ENCODE measurements around the gene GPR157.
A peak's percentile ranks its signal among the peaks of the same experiment; 100 is the strongest.
"Not testable (repeated sequence)": the region's sequence is repeated elsewhere in the genome, so short reads cannot be mapped to it uniquely, and the experiment has no call there.

GPR157 gene

DNA sequence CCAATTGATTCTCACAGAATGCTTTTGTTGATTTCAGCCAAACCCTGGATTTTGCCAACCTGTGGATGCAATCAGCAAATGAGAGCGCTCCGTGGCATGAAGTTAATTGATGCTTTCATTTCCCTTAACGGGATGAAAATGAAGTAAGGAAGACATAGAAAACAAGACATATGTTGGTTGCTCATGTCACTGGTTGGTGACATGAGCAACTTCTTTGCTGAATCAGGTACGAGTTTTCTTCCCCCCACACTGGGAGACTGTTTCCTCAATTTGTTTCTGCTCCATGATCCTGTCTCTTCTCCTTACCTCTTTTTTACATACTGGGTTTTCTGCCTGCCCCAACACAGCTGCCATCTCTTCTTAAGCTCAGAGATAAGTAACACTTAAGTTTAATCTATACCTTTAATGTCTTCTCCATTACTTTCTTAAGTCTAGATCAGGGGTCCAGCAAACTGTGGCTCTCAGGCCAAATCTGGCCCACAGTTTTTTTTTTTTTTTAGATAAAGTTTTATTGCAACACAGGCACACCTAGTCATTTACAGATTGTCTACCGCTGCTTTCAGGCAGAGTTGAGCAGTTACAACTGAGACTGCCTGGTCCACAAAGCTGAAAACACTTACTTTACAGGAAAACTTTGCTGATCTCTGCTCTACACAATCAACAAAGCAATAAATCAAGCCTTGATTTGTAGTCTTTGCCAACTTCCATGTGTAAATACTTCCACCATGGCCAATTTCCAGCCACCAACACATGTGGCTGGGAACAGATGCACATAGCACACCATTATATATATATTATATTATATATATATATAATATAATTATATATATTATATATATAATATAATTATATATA, 13.3 kb downstream of the GPR157 start:
- no peak for DNase-seq

DNA sequence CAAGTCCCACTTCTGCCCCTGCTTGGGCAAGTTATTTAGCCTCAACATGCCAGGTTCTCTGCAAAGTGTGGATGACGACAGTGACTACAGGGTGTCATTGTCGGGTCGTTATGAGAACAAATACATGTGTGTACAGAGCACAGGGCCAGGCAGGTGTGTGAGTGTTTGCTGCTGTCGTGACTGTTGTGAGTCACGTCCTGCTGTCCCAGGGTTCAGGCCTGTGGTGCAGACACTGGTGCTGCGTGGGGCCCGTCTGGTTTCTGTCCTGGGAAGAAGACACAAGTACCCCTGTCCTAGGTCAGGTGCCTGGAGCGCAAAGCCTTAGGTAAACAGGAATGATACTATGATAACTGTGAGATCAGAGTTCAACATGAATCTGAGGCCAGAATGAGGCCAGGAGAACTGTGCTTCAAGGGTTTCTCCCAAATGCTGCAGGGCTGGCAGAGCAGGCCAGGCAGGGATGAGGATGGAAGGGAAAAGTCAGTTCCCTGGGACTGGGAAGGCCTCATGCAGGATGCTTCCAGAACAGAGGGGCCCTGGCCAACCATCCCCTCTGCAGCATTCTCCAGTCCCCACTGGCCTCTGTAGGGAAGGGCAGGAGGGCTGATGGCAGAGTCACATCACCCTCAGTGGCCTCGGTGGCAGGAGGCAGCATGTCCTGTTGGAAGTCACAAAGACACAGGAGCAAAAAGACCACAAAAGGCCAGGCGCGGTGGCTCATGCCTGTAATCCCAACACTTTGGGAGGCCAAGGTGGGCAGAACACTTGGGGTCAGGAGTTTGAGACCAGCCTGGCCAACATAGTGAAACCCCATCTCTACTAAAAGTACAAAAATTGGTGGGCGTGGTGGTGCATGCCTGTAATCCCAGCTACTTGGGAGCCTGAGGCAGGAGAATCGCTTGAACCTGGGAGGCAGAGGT, 15.7 kb downstream of the GPR157 start:
- no peak for DNase-seq

DNA sequence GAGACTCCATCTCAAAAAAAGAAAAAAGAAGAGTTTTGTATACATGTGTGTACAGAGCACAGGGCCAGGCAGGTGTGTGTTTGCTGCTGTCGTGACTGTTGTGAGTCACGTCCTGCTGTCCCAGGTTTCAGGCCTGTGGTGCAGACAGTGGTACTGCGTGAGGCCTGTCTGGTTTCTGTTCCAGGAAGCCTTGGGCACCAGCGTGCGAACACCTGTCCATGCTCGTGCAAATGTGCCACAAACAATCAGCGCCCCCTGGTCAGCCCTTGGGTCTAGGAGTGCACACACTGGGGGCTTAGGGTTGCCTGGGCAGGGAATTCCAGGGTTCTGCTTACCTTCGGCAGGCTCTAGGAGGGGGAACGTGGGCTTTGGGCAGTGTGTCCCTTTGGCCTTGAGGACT, 16.9 kb downstream of the GPR157 start:
- no peak for DNase-seq

- DNase-seq, result no peak
These were observed 17.6 kb downstream of the GPR157 start for GRCh38 chr1:9111357-9111691.

DNA sequence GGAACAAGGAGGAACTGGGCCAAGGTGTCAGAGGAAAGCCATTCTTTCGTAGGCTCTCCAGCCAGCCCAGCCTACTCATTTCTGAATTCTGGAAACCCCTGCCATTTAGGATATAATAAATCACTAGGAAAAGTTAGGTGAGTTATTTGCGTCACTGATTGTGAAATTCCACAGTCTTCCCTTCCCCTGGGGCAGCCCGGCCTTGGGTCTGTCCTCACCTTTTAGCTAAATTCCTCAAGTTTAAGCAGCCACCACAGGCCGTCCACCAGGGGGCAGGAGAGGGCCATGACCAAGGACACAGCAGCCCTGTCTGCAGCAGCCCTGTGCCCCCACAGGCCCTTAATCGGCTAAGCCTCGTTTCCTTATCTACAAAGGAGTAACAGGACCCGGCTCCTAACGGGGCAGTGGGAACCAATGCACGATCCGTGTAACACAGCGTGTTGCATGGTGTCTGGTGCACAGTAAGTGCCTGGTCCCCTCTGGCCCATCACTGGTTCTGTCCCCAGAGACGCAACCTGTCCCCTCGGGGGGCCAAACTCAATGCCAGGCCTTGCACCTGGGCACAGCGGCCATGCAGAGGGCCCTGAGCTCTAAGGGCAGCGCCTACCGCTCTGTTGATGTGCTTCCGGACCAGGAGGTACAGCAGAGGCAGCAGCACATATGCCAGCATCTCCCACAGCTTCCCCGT, 18.1 kb downstream of the GPR157 start:
- peak; percentile 65 for DNase-seq

DNA sequence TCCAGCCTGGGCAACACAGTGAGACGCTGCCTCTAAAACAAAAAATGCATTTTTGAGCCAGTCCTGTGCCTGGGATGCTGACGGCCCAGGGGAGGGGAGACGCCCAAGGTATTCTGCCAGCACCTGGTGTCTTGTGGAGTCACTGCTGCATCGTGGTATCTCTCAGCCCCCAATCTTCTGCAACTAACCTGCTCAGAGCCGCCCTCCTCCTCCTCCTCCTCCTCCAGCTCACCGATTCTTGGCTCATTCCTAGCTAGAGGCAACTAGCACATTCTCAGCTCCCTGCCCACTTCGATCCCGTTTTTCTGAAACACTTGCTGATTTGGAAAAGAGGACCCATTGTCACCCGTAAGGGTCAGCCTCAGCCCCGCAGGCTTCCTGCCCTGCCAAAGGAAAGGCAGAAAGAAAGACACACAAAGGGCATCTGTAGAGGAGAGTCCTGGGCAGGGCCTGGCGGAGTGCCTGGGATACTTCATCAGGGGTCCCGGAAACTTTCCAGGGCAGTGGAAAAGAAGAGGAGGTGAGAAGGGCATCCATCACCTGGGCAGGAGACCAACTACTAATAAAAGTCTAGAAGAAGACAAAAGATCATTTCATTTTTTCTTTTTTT, 20.7 kb downstream of the GPR157 start:
- DNase-seq, result no peak

DNA sequence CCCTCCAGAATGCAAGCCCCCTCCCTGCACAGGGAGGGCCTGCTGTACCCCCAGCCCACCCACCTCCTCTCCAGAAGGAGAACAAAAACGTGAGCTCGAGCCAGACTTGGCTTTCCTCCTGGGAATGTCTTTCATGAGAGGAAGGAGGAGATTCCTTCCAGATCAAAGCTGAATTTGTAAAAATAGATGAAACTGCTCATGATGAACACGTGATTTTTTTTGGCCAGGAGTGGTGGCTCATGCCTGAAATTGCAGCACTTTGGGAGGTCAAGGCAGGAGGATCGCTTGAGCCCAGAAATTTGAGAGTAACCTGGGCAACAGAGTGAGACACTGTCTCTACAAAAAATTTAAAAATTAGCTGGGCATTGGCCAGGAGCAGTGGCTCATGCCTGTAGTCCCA, 21.8 kb downstream of the GPR157 start:
- DNase-seq, result no peak

DNA sequence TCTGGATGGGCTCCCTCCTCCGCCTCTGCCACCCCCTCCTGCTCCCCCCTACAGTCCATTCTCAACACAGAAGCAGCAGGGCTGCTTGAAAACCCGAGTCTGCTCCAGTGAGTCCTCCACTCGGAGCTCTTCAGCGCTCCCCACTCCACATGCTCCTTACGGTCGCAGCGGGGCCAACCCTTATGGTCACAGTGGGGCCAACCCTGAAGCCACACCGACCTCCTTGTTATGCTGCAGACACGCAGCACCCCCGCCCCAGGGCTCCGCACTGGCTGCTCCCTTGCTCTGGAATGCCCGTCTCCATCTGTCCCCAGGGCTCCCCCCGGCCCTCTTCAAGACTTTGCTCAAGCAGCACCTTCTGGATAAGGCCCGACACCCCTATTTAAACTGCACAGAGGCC, 22.6 kb downstream of the GPR157 start:
- DNase-seq, result no peak

GRCh38 chr1:9105336-9105867, 23.5 kb downstream of the GPR157 start:
- no peak for DNase-seq

- DNase-seq, result peak; percentile 39
These were observed 27.3 kb downstream of the GPR157 start for GRCh38 chr1:9101510-9102146.

DNA sequence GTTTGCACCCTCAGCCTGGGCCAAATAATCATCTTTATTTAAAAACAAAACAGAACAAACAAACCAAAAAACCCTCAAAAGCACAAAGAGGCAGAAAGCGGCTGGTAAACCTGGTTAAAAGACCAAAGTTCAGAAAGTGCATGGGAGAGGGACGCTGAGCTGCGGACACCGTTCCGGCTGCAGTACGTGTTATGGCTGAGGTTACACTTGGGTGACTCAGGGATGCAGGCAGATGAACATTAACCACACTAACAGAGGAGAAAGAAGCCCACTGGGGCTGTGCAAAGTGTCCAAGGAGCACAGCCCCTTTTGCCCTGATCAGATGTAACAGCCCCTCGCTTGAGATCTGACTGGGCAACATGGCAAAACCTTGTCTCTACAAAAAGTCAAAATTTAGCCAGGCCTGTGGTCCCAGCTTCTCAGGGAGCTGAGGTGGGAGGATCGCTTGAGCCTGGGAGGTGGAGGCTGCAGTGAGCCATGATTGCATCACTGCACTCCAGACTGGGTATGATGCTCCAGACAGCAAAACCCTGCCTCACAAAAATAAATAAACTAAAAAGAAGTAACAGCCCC, 28.3 kb downstream of the GPR157 start:
- no peak for DNase-seq

GRCh38 chr1:9099555-9099954, 29.3 kb downstream of the GPR157 start:
- no peak for DNase-seq

- DNase-seq, result no peak
These were observed 30.8 kb downstream of the GPR157 start for GRCh38 chr1:9097947-9098705.

GRCh38 chr1:9095818-9096217, 33.1 kb downstream of the GPR157 start:
- DNase-seq, result no peak

GRCh38 chr1:9093996-9094595, 34.8 kb downstream of the GPR157 start:
- not testable (repeated sequence) for DNase-seq

- DNase-seq, result no peak
These were observed 35.3 kb downstream of the GPR157 start for GRCh38 chr1:9093581-9093980.

GRCh38 chr1:9093091-9093490, 35.8 kb downstream of the GPR157 start:
- no peak for DNase-seq

DNA sequence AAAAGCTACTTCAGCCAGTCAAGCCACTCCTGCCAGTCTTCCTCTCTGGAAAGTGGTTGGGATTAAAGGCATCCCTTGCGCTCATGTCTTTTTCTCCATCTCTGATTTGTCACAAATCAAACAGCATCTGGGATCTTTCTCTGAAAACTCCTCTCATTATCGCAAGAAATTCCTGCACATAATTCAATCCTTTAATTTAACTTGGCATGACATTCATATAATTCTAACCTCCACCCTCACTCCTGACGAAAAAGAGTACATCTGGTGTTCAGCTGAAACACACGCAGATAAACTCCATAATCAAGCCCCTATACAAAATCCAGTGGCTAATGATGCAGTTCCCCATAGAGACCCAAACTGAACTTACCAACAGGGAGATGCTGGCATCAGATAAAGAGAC, 40.1 kb downstream of the GPR157 start:
- DNase-seq, result no peak

GRCh38 chr1:9087411-9088125, 41.3 kb downstream of the GPR157 start:
- no peak for DNase-seq

DNA sequence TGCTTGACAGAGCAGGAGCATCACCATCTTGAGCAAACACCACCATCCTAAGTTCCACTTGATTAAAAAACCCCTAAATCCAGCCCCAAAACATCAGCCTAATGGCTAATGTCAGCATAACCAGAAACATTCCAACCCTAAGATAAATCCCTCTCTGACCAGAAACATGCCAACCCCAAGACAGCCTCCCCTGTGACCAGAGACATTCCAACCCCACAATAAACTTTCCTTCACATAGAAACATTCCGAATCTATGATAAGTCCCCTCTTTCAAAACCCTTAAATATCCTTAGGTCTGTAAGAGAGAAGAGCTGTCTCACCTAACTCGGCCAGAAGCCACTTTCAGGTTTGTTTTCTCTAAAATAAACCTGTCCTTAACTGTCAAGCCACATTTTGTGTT, 42.1 kb downstream of the GPR157 start:
- DNase-seq, result no peak
